Left ventricle myocardium inferior (tissue), 1 donor: ENCODE data around the gene FARP1. TPM values are rescaled to one million over a fixed set of nuclear protein-coding genes. Genes with fewer than 3 reads are reported as not detected.

Experiments
- DNase-seq: peaks from one replicate; pipeline ENCODE4 v3.0.0-alpha.2; 2020
- H3K27ac ChIP-seq: fragments of 200-600 bp; replicated peaks from 2 replicates; pipeline ENCODE4 v1.8.0; 2021
- H3K27me3 ChIP-seq: fragments of 200-600 bp; 2 replicates; pipeline ENCODE4 v1.8.0; 2021; ENCODE audit warnings: low read depth
- H3K36me3 ChIP-seq: fragments of 200-600 bp; 2 replicates; pipeline ENCODE4 v1.8.0; 2021
- H3K4me1 ChIP-seq: fragments of 200-600 bp; 2 replicates; pipeline ENCODE4 v1.8.0; 2021
- H3K4me3 ChIP-seq: fragments of 200-600 bp; 2 replicates; pipeline ENCODE4 v1.8.0; 2021; ENCODE audit warnings: mild to moderate bottlenecking, moderate library complexity
- H3K9me3 ChIP-seq: fragments of 200-600 bp; replicated peaks from 2 replicates; pipeline ENCODE4 v1.8.0; 2021
- CTCF ChIP-seq: fragments of 200-600 bp; IDR thresholded peaks from 2 replicates; pipeline ENCODE4 v1.8.0; 2021; ENCODE audit warnings: antibody characterized with exemption, mild to moderate bottlenecking, borderline replicate concordance
- intact Hi-C: fragments of 100-400 bp; cut with micrococcal nuclease; formaldehyde crosslinking; loops from one replicate; pipeline ENCODE4 v1.11.0; 2022
- total RNA-seq: library from RNA; stranded (reverse); fragmentation: NEBNext Ultra II Directional; extraction: Animal tissue kit (Norgen Biotek cat#: 25700); gene quantifications from one replicate; pipeline ENCODE4 v1.2.1, GENCODE V29; 2021
- donor health status: DM: no; HTN: yes; CAD: no; lungs with severe emphysema.

FARP1 gene
- total RNA-seq, 1 donor from 2014 or later, result 17.6 TPM

- H3K27me3 ChIP-seq, result no peaks in the 10 kb centered on the region
- TF ChIP-seq CTCF, result no peak
- no peaks in the 10 kb centered on the region for H3K4me1 ChIP-seq
- DNase-seq, result no peak
- no peak overlapping the region for H3K4me3 ChIP-seq
- H3K36me3 ChIP-seq, result no peaks in the 10 kb centered on the region
- H3K9me3 ChIP-seq, result no peaks in the 10 kb centered on the region
- no peak overlapping the region for H3K27ac ChIP-seq
- intact Hi-C loops, result no loop called here
These were observed 44.4 kb upstream of the FARP1 start for GRCh38 chr13:98098516-98098915.

GRCh38 chr13:98099627-98100026 lies 43.3 kb upstream of the FARP1 start:
- H3K36me3 ChIP-seq, result no peaks in the 10 kb centered on the region
- H3K4me3 ChIP-seq, result no peak overlapping the region
- H3K4me1 ChIP-seq, result no peaks in the 10 kb centered on the region
- H3K27ac ChIP-seq, result no peak overlapping the region
- intact Hi-C loops, result no loop called here
- H3K27me3 ChIP-seq, result no peaks in the 10 kb centered on the region
- TF ChIP-seq CTCF, result no peak
- no peak for DNase-seq
- no peaks in the 10 kb centered on the region for H3K9me3 ChIP-seq

- TF ChIP-seq CTCF, result no peak
- Histone ChIP-seq H3K27me3 (no peaks in the 10 kb centered on the region), H3K27ac (no peak overlapping the region), H3K4me1 (no peaks in the 10 kb centered on the region), H3K36me3 (no peaks in the 10 kb centered on the region), H3K4me3 (no peak overlapping the region), H3K9me3 (no peaks in the 10 kb centered on the region)
- intact Hi-C loops, result no loop called here
- no peak for DNase-seq
These were observed 42.4 kb upstream of the FARP1 start for GRCh38 chr13:98100481-98100880.

GRCh38 chr13:98103531-98103930 lies 39.4 kb upstream of the FARP1 start:
- H3K4me3 ChIP-seq, result no peak overlapping the region
- H3K9me3 ChIP-seq, result peaks cover 5% of the 10 kb centered on the region
- no peak for TF ChIP-seq CTCF
- no peak overlapping the region for H3K27ac ChIP-seq
- H3K4me1 ChIP-seq, result no peaks in the 10 kb centered on the region
- H3K36me3 ChIP-seq, result no peaks in the 10 kb centered on the region
- H3K27me3 ChIP-seq, result no peaks in the 10 kb centered on the region
- intact Hi-C loops, result no loop called here
- no peak for DNase-seq

- no peak for TF ChIP-seq CTCF
- Histone ChIP-seq H3K9me3 (peaks cover 5% of the 10 kb centered on the region), H3K4me1 (no peaks in the 10 kb centered on the region), H3K36me3 (no peaks in the 10 kb centered on the region), H3K27me3 (no peaks in the 10 kb centered on the region), H3K27ac (no peak overlapping the region), H3K4me3 (no peak overlapping the region)
- intact Hi-C loops, result no loop called here
- DNase-seq, result no peak
These were observed 38.7 kb upstream of the FARP1 start for GRCh38 chr13:98103942-98104880.
